NOMO-1 (cell line): ENCODE measurements around the gene VKORC1L1.
"Not testable (repeated sequence)": the region's sequence is repeated elsewhere in the genome, so short reads cannot be mapped to it uniquely, and the experiment has no call there.

Experiments used
- DNase-seq, 2 experiments: peaks; one replicate each; lab custom pipeline; 2025; ENCODE audit not compliant: unreplicated experiment in 2 of 2; lab: John Stamatoyannopoulos, UW

VKORC1L1 gene

GRCh38 chr7:65927489-65928448, 54.9 kb downstream of the VKORC1L1 start:
- DNase-seq = no peak

DNA sequence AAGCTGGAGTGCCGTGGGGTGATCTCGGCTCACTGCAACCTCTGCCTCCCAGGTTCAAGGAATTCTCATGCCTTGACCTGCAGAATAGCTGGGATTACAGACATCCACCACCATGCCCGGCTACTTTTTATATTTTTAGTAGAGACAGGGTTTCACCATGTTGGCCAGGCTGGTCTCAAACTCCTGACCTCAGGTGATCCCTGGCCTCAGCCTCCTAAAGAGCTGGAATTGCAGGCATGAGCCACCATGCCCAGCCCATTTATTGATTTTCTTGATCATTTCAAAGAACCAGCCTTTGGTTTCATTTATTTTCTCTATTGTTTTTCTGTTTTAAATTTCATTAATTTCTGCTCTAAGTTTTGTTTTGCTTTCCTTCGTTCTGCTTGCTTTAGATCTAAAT, 58.8 kb downstream of the VKORC1L1 start:
- DNase-seq = no peak

DNA sequence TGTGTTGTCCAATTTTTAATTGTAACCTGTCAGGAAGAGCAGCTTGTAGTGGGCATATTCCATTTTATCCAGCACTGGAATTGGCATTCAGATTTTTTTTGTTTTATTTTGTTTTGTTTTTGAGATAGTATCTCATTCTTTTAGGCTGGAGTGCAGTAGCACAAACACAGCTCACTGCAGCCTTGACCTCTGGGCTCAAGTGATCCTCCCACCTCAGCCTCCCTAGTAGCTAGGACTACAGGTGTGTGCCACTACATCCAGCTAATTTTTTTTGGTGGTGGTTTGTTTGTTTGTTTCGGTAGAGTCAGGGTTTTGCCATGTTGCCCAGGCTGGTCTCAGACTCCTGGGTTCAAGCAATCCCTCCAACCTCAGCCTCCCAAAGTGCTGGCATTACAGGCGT, 64.4 kb downstream of the VKORC1L1 start:
- DNase-seq = no peak

DNA sequence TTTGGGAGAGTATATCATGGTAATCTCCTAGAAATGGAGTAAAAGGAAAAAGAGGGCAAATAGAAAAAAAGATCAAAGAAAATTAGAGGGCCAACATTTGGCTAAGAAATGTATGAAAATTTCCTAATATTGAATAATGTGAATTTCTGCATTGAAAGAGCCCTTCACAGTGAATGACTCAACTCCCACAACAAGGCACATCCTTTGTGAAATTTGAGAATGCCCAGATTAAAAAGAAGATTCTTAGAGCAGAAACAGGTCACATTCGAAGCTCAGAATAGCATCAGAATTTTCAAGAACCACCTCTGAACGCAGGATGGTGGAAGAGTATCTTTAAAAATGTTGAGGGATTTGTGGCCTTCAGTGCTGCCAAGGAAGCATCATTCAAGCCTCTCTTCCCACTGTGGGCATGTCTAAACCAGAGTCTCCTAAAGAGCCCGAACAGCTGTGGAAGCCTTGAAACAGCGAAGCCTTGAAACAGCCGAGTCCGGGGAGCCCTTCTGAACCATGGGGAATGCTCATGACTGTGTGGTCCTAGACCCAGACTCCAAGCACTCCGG, 65.5 kb downstream of the VKORC1L1 start:
- no peak for DNase-seq

GRCh38 chr7:65945787-65946186, 72.9 kb downstream of the VKORC1L1 start:
- not testable (repeated sequence) for DNase-seq

DNA sequence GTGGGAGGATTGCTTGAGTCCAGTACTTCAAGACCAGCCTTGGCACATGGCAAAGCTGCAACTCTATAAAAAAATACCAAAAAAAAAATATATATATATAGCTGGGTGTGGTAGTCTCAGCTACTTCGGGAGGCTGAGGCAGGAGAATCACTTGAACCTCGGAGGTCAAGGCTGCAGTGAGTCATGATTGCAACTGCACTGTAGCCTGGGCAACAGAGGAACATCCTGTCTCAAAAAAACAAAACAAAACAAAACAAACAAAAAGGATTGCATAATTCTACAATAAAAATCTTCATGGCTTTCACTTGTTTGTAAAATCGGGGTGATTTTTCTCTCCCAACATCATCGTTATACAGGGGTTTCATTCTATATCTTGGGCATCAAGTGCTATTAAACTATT, 74.0 kb downstream of the VKORC1L1 start:
- no peak for DNase-seq

GRCh38 chr7:65951837-65952578, 79.1 kb downstream of the VKORC1L1 start:
- DNase-seq = no peak

DNA sequence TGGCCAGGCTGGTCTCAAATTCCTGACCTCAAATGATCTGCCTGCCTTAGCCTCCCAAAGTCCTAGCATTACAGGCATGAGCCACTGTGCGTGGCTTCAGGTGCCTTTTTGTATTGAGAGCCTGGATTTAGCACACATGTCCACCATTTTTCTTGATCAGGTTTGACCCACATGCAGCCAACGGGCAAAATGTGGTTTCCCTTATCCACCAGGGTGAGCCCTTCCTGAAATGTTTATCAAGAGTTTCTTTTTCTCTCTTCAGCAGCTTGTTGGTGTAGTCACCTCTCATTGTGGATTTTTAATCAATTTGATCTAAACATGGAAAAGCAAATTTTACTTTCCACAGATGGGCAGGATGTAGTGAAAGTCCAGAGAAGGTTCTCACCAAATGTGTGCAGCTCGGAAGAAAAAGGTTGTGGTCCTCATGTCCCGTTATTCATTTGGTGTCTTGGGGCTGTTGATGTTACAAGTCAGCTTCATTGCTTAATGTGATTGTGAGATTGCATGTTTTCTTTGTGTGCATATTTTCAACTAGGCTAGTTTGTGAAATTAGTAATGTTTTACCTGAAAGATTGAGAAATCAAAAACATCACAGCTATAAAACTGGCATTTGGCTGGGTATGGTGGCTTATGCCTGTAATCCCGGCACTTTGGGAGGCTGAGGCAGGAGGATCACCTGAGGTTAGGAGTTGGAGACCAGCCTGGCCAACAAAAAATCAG, 80.3 kb downstream of the VKORC1L1 start:
- no peak for DNase-seq

- DNase-seq = no peak
Observed at GRCh38 chr7:65953890-65954450, 81.1 kb downstream of the VKORC1L1 start.

DNA sequence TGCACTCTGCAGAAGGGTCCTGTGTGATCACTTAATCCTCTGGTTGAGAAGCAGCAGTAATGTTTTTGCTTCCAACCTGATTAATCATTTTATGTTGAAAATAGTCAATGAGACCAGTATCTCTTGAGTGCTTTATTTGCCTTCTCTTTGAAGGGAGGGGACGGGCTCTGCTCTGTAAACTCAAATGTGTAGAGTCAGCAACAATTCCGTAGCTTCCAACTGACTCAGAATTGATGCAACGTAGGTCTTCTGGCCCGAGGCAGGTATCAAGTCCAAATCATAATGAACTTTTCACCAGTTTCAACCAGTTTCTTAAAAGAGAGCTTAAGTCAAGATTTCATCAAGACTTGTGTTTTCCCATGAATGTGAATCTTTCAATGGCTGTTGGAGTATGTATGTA, 82.8 kb downstream of the VKORC1L1 start:
- no peak for DNase-seq

DNA sequence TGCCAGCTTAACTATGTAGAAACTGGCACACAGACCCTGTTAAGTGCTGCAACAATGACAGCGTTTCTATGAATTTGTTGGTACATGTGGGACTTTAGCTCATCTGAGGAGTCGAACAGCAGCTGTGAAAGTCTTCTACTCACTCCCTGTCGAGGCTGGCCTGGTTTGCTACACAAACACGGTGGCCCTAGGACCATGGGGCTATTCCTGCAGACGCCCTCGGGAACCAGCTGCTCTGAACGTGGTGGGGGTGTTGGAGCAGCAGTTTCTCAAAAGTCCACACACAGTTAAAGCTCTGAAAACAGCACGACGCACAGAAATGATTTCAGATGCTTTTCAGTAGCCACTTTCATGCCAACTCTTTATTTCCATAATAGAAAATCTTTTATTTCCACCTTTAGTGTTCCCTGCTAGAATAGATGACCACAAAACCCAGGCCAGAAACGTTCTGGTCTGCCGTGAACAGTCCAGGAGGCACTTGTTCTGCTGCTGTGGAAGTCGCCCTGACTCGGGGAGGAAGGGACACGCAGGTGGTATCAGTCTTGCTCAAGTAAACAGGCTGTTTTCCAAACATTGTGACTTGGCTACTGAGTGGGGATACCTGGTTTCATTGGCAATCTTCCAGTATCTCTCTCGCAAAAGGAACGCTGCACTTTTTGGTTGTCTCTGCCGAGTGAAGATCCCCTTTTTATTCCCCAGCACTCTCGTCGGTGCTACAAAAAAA, 87.6 kb downstream of the VKORC1L1 start:
- DNase-seq = no peak

- no peak for DNase-seq
Observed at GRCh38 chr7:65962033-65962432, 89.2 kb downstream of the VKORC1L1 start.

- not testable (repeated sequence) for DNase-seq
Observed at GRCh38 chr7:65964671-65965070, 91.8 kb downstream of the VKORC1L1 start.

DNA sequence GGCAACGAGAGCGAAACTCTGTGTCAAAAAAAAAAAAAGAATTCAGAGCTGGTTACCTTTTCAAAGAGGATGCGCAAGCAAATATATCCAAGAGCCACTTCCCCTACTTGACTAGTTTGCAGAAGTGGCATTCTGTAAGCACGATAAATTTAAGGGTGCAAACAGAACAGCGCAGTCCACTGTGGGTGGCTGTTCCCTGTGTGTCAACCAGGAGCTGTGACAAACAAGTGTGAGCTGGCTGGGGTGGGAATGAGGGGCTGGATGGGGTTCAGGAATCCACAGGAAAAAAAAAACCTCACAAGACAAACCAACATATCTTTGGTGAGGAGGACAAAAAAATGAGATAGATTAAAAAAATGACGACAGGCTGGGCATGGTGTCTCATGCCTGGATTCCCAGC, 93.3 kb downstream of the VKORC1L1 start:
- no peak for DNase-seq

DNA sequence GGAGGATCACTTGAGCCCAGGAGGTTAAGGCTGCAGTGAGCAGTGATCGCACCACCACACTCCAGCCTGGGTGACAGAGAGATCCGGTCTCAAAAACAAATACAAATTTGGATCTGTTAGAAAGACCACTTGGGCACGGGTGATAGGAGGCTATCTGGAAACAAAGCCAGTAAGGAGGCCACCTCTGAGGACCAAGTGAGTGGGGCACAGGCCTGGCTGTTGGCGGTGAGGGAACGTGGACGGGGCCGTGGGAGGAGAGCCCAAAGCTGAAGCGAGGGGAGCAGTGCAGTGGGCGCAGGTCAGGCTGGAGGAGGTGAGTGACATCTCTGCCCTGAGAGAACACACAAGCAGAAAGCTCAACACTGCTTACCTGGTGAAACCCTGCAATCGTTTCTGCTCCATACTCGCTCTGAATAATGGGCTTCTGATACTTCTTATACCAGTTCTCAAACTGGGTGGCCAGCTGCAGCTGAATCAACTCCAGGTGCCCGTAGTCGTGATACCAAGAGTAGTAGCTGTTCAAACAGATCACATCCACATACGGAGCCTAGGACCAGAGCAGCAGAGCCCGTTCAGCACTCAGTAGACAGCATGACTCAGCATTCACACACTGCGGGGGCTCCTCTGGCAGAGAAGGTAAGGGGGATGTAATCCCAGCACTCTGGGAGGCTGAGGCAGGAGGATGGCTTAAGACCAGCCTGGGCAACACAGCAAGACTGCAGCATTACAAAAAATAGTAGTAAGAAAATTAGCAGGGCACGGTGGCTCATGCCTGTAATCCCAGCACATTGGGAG, 94.7 kb downstream of the VKORC1L1 start:
- DNase-seq = no peak

GRCh38 chr7:65968256-65969185, 95.6 kb downstream of the VKORC1L1 start:
- no peak for DNase-seq

DNA sequence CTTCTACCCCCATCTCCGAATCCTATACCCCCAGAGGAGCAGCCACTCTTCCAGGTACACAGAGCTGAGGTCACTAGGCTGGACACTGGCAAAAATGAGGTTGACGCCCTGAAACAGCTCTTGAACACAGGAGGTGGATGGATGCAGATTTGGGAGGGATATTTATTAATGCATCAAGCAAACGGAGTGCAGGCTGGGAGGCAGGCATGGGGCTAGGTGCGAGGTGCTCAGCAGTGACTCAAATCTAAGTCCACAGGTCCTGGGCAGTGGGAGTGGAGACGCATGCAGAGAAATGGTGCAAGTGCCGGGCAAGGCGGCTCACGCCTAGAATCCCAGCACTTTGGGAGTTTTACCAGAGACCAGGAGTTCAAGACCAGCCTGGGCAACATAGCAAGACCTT, 98.1 kb downstream of the VKORC1L1 start:
- DNase-seq = no peak

- DNase-seq = no peak
Observed at GRCh38 chr7:65972976-65973375, 100.1 kb downstream of the VKORC1L1 start.
